CD4-positive, alpha-beta T cell treated with Interleukin-6 for 4 hours (primary cell): ENCODE data around the gene CRTC1.
"Not testable (repeated sequence)": the region's sequence is repeated elsewhere in the genome, so short reads cannot be mapped to it uniquely, and the experiment has no call there.

Source experiments
- DNase-seq: peaks from one replicate; pipeline ENCODE4 v3.0.0-alpha.2; 2020; ENCODE audit warnings: mixed read lengths

Gene CRTC1

GRCh38 chr19:18731562-18732008, 48.1 kb downstream of the CRTC1 start:
- no peak for DNase-seq

- no peak for DNase-seq
Measured at GRCh38 chr19:18733196-18733647, 49.7 kb downstream of the CRTC1 start.

- not testable (repeated sequence) for DNase-seq
Measured at GRCh38 chr19:18733762-18734332, 50.4 kb downstream of the CRTC1 start.

- DNase-seq: no peak
Measured at GRCh38 chr19:18735324-18735723, 51.8 kb downstream of the CRTC1 start.

GRCh38 chr19:18735752-18736151, 52.3 kb downstream of the CRTC1 start:
- no peak for DNase-seq

- no peak for DNase-seq
Measured at GRCh38 chr19:18736415-18737336, 53.2 kb downstream of the CRTC1 start.

GRCh38 chr19:18737337-18737953, 54.0 kb downstream of the CRTC1 start:
- DNase-seq: no peak

GRCh38 chr19:18737954-18738351, 54.5 kb downstream of the CRTC1 start:
- DNase-seq: no peak

GRCh38 chr19:18738961-18739690, 55.6 kb downstream of the CRTC1 start:
- no peak for DNase-seq

- no peak for DNase-seq
Measured at GRCh38 chr19:18741124-18742121, 57.9 kb downstream of the CRTC1 start.

- DNase-seq: no peak
Measured at GRCh38 chr19:18742324-18742723, 58.8 kb downstream of the CRTC1 start.

GRCh38 chr19:18742838-18743783, 59.6 kb downstream of the CRTC1 start:
- DNase-seq: no peak

GRCh38 chr19:18743784-18744418, 60.4 kb downstream of the CRTC1 start:
- DNase-seq: no peak

- DNase-seq: no peak
Measured at GRCh38 chr19:18745012-18745735, 61.7 kb downstream of the CRTC1 start.

- DNase-seq: no peak
Measured at GRCh38 chr19:18745931-18746330, 62.5 kb downstream of the CRTC1 start.

- DNase-seq: no peak
Measured at GRCh38 chr19:18746401-18747325, 63.2 kb downstream of the CRTC1 start.

- DNase-seq: no peak
Measured at GRCh38 chr19:18749362-18750231, 66.1 kb downstream of the CRTC1 start.
